Transverse colon (tissue), 4 donors: ENCODE results near the gene CEP192. TPM values are rescaled to one million over a fixed set of nuclear protein-coding genes. Genes with fewer than 3 reads are reported as not detected.

Experiments used
- DNase-seq: peaks from one replicate; pipeline ENCODE4 v3.0.0-alpha.2; 2019
- H3K27ac ChIP-seq, 4 donors: fragments of 200-600 bp; sonication (generic); 2 replicates each; pipeline ENCODE4 v1.5.1; 2016 to 2018; ENCODE audit warnings: inconsistent platforms in 4 of 4
- H3K27me3 ChIP-seq: fragments of 200-600 bp; sonication (generic); 2 replicates; pipeline ENCODE4 v1.5.1; 2017; ENCODE audit warnings: inconsistent platforms
- H3K36me3 ChIP-seq, 4 donors: fragments of 200-600 bp; sonication (generic); 2 replicates each; pipeline ENCODE4 v1.5.1; 2017 to 2019; ENCODE audit warnings: inconsistent platforms in 4 of 4
- H3K4me1 ChIP-seq, 4 donors: fragments of 200-600 bp; sonication (generic); 2 replicates each; pipeline ENCODE4 v1.5.1; 2017 to 2020; ENCODE audit warnings: inconsistent platforms in 4 of 4
- H3K4me3 ChIP-seq, 4 donors: fragments of 200-600 bp; sonication (generic); 1 replicate in 1 of 4; 2 replicates in 3 of 4; pipeline versions ENCODE4 v1.5.1 to v1.6.1; 2017 to 2019; ENCODE audit warnings: inconsistent platforms in 4 of 4
- H3K9me3 ChIP-seq, 2 donors: fragments of 200-600 bp; sonication (generic); 2 replicates each; pipeline ENCODE4 v1.5.1; 2017 to 2019; ENCODE audit warnings: inconsistent platforms in 2 of 2
- CTCF ChIP-seq, 5 experiments: fragments of 200-600 bp in 3 of 5; fragments of 450-650 bp in 2 of 5; sonication (generic) in 3 of 5; IDR thresholded peaks; 1 replicate in 2 of 5; 2 replicates in 3 of 5; pipeline ENCODE4 v1.5.1; 2016 to 2017; ENCODE audit warnings: antibody characterized with exemption in 5 of 5, inconsistent platforms in 3 of 5, mild to moderate bottlenecking in 2 of 5, moderate library complexity in 1 of 5
- EP300 ChIP-seq: sonication (generic); formaldehyde crosslinking; IDR thresholded peaks from one replicate; pipeline ENCODE4 v1.6.1; 2017; ENCODE audit warnings: antibody characterized with exemption, low read depth
- POLR2A ChIP-seq: fragments of 450-650 bp; IDR thresholded peaks from one replicate; pipeline ENCODE4 v1.6.1; 2016; ENCODE audit warnings: antibody characterized with exemption, mild to moderate bottlenecking, moderate library complexity
- POLR2AphosphoS5 ChIP-seq, 3 donors: sonication (generic); formaldehyde crosslinking; IDR thresholded peaks; one replicate each; pipeline ENCODE4 v1.6.1; 2016; ENCODE audit warnings: antibody characterized with exemption in 3 of 3
- WGBS, 2 donors: methylation state at CpG; one replicate each; pipeline ENCODE4 v1.1.5; 2018; ENCODE audit warnings: low coverage in 1 of 2; 5-methylcytosine and 5-hydroxymethylcytosine counted together
- in situ Hi-C, 4 donors: fragments of 200-750 bp; cut with MboI; loops; one replicate each; pipeline versions ENCODE4 v1.15.0 to v1.15.1; 2017; ENCODE audit warnings: low sequenced_read_pairs in 3 of 4, low pct_ligation_motif_present in 1 of 4, low pct_unique_long_range_greater_than_20kb in 1 of 4
- intact Hi-C: fragments of 100-400 bp; cut with DNase I; formaldehyde crosslinking; loops from one replicate; pipeline ENCODE4 v1.15.1; 2023; ENCODE audit warnings: low total_unique reads
- total RNA-seq, 4 donors: library from RNA; depleted of rRNA; stranded (reverse); fragments of >200 nt; gene quantifications; one replicate each; pipeline ENCODE4 v1.1.0, GENCODE V29; 2016

Gene CEP192
- total RNA-seq, 4 donors from 2014 or later: 21.3 to 40.0 (median 34.1) TPM

- intact Hi-C loops (no loop called here), in situ Hi-C loops (loop anchor here in 1 of 4 donors (25.0 kb wide), 1 partner anchor 516 kb away; no protein-coding TSS in a partner anchor)
- DNase-seq: no peak
- WGBS, 2 donors: 93 to 94% methylated on average over 3 to 4 of the region's 4 CpGs
- TF ChIP-seq EP300 (no peak), POLR2A (no peak), POLR2AphosphoS5 (IDR thresholded peaks at IDR 0.05) (no peak), CTCF (IDR thresholded peaks at IDR 0.05) (no peak)
- Histone ChIP-seq H3K4me1 (no peaks in the 10 kb centered on the region), H3K27ac (no peak overlapping the region), H3K36me3 (peaks cover 0 to 13% (median 7%) of the 10 kb centered on the region in 4 donors), H3K27me3 (no peaks in the 10 kb centered on the region), H3K4me3 (no peak overlapping the region), H3K9me3 (no peaks in the 10 kb centered on the region)
Observed at GRCh38 chr18:13120983-13121441, 129.8 kb downstream of the CEP192 start.

GRCh38 chr18:13124411-13124810, 133.2 kb downstream of the CEP192 start:
- no peaks in the 10 kb centered on the region for H3K27me3 ChIP-seq
- in situ Hi-C loops: loop anchor here in 1 of 4 donors (25.0 kb wide), 1 partner anchor 513 kb away; no protein-coding TSS in a partner anchor
- WGBS, 2 donors: 91 to 92% methylated on average over 8 of the region's 8 CpGs
- H3K27ac ChIP-seq: no peak overlapping the region
- TF ChIP-seq EP300: no peak
- TF ChIP-seq POLR2AphosphoS5 (IDR thresholded peaks at IDR 0.05): no peak
- TF ChIP-seq CTCF (IDR thresholded peaks at IDR 0.05): no peak
- no peak for TF ChIP-seq POLR2A
- no peaks in the 10 kb centered on the region for H3K9me3 ChIP-seq
- intact Hi-C loops: no loop called here
- H3K36me3 ChIP-seq: no peaks in the 10 kb centered on the region
- no peak overlapping the region for H3K4me3 ChIP-seq
- H3K4me1 ChIP-seq: no peaks in the 10 kb centered on the region
- no peak for DNase-seq

GRCh38 chr18:13125191-13125590, 134.0 kb downstream of the CEP192 start:
- Histone ChIP-seq H3K9me3 (no peaks in the 10 kb centered on the region), H3K27ac (no peak overlapping the region), H3K4me3 (no peak overlapping the region), H3K4me1 (no peaks in the 10 kb centered on the region), H3K27me3 (no peaks in the 10 kb centered on the region), H3K36me3 (no peaks in the 10 kb centered on the region)
- in situ Hi-C loops: loop anchor here in 1 of 4 donors (25.0 kb wide), 1 partner anchor 112 kb away; no protein-coding TSS in a partner anchor
- no peak for DNase-seq
- WGBS, 2 donors: 44 to 49% methylated on average over 4 to 5 of the region's 5 CpGs
- TF ChIP-seq POLR2A: no peak
- no peak for TF ChIP-seq EP300
- intact Hi-C loops: no loop called here

- 91 to 100% methylated on average over 1 to 17 of the region's 17 CpGs for WGBS, 2 donors
Observed at GRCh38 chr18:13126966-13127598, 135.9 kb downstream of the CEP192 start.

More at GRCh38 chr18:13126966-13127598, 135.9 kb downstream of the CEP192 start:
- no peak overlapping the region for H3K27ac ChIP-seq
- DNase-seq: no peak
- TF ChIP-seq POLR2AphosphoS5 (IDR thresholded peaks at IDR 0.05): no peak
- TF ChIP-seq CTCF (IDR thresholded peaks at IDR 0.05): no peak
- TF ChIP-seq POLR2A: no peak
- no peaks in the 10 kb centered on the region for H3K27me3 ChIP-seq
- in situ Hi-C loops: loop anchor here in 1 of 4 donors (25.0 kb wide), 1 partner anchor 110 kb away; no protein-coding TSS in a partner anchor
- intact Hi-C loops: no loop called here
- H3K9me3 ChIP-seq: no peaks in the 10 kb centered on the region
- no peak overlapping the region for H3K4me3 ChIP-seq
- no peaks in the 10 kb centered on the region for H3K4me1 ChIP-seq
- H3K36me3 ChIP-seq: no peaks in the 10 kb centered on the region
